ENCODE results near the gene RAB11B.

DNA sequence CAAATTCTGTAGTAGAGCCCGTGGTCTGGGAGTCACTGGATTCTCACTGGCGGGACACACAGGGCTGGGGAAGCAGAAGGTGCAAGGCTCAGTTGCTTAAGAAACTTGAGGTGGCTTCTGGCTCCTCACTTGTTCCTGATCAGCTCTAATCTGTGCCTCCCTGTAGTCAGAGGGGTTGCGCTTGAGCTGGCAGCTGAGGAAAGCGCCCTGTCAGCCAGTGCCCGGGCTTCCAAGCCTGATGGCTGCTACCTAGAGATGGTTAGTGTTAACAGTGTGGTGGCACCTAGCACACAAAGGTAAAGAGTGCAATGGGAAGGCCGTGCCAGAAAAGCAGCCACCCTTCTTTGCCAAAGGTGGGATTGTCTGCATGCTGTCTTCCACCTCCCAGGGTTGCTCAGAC is 63.5 kb downstream of the RAB11B start:
- no peak for TF ChIP-seq BHLHE40 (IDR thresholded peaks at IDR 0.05; ENCODE audit: borderline replicate concordance)
- TF ChIP-seq SP1 (IDR thresholded peaks at IDR 0.05): no peak
- TF ChIP-seq PKNOX1 (IDR thresholded peaks at IDR 0.05): no peak
- no peak for TF ChIP-seq ZNF384 (IDR thresholded peaks at IDR 0.05)
- TF ChIP-seq ELF4 (IDR thresholded peaks at IDR 0.05): no peak
- TF ChIP-seq LEF1 (IDR thresholded peaks at IDR 0.05; ENCODE audit: borderline replicate concordance): no peak
- no peak for TF ChIP-seq FOXK2 (IDR thresholded peaks at IDR 0.05)
